Endometrium (tissue), 2 donors: ENCODE results near the gene SORD.
A peak's percentile ranks its signal among the peaks of the same experiment; 100 is the strongest.

ENCODE experiments used
- FAIRE-seq: peaks from 2 replicates; lab custom pipeline; 2012; peaks lifted over from hg19 to GRCh38; lab: Jason Lieb, UNC
- donor health status: control.
- donor health status: control.

Gene SORD

DNA sequence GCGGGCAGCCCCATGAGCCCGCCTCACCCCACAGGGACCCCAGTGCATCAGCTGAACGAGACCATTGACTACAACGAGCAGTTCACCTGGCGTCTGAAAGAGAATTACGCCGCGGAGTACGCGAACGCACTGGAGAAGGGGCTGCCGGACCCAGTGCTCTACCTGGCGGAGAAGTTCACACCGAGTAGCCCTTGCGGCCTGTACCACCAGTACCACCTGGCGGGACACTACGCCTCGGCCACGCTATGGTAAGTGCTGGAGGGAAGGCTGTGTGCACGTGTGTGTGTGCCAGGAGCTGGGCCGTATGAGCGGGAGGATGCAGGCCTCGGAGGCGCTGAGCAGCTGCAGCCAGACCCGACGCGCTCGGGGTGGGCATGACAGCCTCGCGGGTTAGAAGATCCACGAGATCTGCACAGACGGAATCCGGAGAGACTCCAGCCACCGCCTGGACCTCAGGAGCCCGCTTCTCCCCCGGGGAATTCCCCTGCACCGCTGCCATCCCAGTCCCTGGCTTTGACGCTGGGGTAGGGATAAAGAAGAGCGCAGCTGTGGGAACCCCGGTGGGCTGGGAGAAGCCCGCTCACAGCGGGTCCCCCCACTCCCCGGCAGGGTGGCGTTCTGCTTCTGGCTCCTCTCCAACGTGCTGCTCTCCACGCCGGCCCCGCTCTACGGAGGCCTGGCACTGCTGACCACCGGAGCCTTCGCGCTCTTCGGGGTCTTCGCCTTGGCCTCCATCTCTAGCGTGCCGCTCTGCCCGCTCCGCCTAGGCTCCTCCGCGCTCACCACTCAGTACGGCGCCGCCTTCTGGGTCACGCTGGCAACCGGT, 93.7 kb downstream of the SORD start:
- FAIRE-seq = no peak

DNA sequence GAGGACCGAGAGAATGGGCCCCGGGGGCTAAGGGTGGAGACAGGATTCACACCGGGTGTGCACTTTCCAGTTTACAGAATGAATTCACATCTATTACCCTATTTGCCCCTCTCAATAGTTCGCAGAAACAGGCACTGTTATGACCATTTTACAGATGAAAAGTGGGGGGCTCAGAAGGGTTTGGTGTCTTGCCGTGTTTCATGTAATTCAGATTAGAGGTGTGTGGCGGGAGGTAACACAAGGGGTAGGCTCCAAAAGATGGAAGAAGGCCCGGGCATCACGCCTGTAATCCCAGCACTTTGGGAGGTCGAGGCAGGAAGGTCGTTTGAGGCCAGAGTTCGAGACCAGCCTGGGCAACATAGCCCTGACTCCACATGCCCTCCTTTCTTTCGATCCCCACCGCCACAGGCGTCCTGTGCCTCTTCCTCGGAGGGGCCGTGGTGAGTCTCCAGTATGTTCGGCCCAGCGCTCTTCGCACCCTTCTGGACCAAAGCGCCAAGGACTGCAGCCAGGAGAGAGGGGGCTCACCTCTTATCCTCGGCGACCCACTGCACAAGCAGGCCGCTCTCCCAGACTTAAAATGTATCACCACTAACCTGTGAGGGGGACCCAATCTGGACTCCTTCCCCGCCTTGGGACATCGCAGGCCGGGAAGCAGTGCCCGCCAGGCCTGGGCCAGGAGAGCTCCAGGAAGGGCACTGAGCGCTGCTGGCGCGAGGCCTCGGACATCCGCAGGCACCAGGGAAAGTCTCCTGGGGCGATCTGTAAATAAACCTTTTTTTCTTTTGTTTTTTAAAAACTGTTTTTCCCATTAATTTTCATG, 94.5 kb downstream of the SORD start:
- FAIRE-seq = no peak

DNA sequence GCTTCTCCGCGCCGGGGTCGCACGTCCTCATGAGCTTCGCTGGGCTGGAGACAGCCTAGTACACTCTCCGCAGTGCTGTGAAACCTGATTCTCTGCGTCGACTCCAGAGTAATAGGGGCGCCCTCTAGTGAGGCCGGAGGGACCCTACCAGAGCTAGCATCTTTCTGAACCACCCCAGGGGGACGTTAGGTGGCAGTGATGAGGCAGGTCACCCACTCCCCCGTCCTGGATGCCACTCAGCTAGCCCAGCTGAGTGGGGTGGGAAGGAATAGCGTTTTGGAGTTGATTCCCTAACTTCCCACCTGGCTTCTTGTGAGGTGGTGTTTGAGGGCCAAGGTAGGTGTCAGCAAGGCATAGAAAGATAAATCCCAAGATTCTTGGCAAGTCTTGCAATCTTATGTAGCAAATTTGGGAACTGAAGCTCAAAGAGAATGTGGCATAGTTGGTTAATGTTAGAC, 95.2 kb downstream of the SORD start:
- FAIRE-seq = peak; percentile 93

DNA sequence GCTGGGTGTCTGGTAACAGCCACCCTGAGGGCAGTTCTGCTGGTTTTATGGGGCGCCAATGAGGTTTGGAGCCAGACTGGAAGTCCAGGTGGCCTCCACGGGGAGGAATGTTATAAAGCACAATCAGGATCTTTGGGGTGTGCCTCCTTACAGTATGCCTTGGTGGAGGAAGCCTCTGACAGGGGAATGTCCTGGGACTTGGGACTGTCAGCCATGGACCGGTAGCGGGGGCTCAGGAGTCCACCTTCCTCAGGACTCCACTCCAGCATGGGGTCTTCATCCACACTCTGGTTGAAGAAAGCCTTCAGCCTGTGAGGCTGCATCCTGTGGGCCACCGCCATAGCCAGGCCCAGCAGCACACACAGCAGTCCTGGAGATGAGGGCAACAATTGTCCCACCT, 96.0 kb downstream of the SORD start:
- no peak for FAIRE-seq

DNA sequence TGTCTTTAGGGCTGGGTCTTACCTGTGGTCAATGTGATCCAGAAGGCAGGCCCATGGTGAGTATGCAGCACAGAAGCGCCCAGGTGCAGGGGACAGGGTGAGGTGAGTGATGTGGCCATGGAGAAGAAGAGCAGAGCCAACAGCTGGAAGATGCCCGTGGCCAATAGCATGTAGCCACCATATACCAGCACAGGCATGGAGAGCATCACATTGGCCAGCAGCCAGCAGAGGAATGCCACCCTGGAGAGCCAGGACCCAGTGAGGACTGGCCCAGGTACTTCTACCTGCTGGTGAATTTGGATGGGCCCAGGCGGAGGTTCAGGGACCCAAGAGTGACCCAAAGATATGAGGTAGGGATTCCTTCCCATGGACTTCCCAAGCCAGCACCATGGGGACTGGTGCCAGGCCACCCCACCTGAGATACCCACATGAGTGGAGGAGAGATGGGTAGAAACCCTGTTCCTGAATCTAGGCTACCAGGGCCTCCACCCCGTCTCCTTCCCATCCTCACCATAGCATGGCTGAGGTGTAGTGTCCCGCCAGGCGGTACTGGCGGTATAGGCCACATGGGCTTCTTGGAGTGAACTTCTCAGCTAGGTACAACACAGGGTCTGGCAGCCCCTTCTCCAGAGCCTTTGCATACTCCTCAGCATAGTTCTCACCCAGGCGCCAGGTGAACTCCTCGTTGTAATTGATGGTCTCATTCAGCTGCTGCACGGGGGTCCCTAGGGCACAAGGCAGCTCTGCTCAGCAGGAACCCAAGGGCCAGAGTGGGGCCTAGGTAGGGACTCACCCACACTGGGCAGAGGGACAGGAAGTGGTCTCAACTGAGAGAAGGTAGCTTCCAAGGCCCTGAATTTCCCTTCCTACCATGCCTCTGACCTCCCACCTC, 97.3 kb downstream of the SORD start:
- no peak for FAIRE-seq

DNA sequence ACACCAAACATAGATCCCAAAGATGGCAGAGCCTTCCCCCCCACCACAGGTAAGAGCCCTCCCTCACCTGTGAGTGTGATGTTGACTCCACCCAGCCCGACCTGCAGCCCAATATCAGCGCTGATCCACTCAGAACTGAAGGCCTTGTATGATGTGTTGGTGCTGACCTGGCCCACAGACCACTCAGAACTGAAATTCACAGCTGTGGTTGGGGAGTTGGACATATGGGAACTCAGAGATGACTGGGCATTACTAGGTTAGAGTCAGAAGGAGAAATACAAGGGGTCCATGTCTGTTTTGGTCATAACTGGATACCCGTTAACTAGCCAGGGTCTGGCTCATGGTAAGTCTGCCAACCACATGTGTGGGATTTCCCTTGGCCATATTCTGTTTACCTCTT, 98.0 kb downstream of the SORD start:
- no peak for FAIRE-seq

DNA sequence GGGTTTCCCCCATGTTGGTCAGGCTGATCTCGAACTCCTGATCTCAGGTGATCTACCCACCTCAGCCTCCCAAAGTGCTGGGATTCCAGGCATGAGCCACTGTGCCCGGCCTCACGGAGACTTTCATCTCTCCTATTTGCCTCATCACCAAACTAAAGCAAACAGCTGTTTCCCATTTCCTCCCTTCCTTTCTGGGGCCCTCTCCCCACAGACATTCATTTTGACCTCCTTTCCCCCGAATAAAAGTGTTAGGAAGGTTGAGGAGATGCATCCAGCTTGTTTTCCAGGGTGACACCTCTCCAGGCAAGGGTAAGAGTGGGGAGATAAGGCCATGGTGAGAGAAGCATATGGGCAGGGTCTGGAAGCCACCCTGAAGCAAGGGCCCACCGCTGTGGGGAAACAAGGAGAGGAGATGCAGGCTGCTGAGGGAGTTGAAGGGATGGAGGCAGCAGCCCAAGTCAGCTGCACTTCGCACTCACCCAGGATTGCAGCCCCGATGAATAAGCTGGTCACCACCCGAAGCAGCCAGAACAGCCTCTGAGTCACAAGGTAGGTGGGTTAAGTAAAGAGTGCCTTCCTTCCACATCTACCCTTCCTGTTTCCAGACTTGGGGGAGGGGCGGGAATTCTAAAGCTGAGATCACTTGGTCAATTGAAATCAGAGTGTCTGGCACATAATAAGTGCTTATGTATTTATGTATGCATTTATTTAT, 98.9 kb downstream of the SORD start:
- FAIRE-seq = no peak

DNA sequence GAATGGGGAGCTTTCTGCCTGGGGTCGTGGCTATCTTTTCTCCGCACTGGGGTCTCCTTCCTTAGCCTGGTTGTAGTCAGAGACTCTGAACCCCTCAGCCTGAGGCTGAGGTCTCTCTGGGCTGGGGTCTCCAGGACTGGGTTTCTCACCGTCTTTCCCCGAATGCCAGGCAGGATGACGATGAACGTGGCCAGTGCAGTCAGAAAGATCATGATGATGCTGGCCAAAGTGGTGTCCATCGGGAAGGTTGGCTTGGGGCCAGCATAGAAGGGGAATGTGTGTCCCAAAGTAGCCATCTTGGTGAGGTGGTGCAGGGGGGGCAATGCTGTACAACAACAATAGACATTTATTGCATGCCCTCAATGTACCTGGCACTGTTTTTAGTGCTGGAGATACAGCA, 99.7 kb downstream of the SORD start:
- FAIRE-seq = no peak

DNA sequence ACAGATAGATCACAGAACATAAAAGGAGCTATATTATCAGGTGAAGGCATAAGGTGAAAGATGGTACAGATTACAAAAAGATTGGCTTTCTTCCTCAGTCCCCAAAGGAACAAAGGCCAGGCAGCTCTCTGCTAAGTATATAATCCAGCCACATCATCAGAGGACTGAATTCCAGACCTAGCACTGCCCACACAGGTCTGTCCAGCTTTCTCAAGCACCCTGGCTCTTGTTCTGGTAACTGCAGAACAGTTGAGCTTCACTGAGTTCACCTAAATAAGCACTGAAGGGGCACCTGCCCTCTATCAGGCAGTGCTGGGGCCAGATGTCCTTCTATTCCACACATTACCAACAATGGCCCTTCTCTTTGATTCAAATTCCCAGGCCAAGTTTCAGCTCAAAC, 100.4 kb downstream of the SORD start:
- FAIRE-seq = no peak

DNA sequence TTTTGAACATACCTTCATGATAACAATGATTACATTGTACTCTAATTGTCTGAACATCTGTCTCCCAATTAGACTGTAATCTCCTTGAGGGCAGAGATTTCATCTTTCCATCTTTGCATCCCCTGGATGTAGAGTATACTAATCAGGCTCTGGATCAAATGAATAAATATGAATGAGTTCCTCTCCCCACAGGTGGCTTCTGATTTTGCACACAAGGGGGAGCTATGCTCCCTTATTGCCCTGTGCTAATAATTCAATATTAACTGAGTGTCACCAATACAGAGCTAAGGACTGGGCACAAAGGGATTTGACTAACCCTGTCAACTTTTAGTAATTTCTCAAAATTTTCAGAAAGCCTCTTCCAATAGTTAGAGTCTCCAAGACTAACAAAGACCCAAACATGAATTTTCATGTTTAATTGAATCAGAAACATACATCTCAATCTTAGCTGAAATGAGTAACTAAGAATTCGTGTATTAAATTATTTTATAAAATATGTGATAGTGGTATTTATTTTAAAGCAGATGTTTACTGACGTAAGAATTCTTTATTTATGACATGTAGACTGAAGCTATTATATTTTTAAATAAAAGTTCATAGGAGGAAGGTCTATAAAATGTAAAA, 103.7 kb downstream of the SORD start:
- no peak for FAIRE-seq
